HL-60 (cell line): ENCODE results near the gene MYCBPAP.

Experiments
- DNase-seq, 2 experiments: peaks; one replicate each; pipeline ENCODE4 v3.0.0-alpha.2; 2010 to 2020; ENCODE audit warnings: low read depth in 1 of 2, low spot score in 1 of 2
- H3K27ac ChIP-seq: fragments of 250-450 bp; sonication (Bioruptor Pico); replicated peaks from 2 replicates; pipeline ENCODE4 v1.5.1; 2020; ENCODE audit warnings: mild to moderate bottlenecking, moderate library complexity
- H3K27me3 ChIP-seq: fragments of 250-450 bp; sonication (Bioruptor Pico); 2 replicates; pipeline ENCODE4 v1.5.1; 2021; ENCODE audit warnings: mild to moderate bottlenecking, moderate library complexity; ENCODE audit not compliant: insufficient read depth, poor library complexity, severe bottlenecking
- H3K4me3 ChIP-seq: replicated peaks from 2 replicates; pipeline ENCODE4 v1.5.1; 2011; ENCODE audit warnings: mild to moderate bottlenecking, control low read depth, low read length; ENCODE audit not compliant: insufficient read depth
- CTCF ChIP-seq: IDR thresholded peaks from one replicate; pipeline ENCODE4 v1.5.1; 2011; ENCODE audit warnings: low read length, control low read depth, inconsistent platforms; ENCODE audit not compliant: insufficient read depth
- GABPA ChIP-seq: IDR thresholded peaks from 2 replicates; pipeline ENCODE4 v1.6.1; 2012; ENCODE audit warnings: low read depth
- POLR2AphosphoS5 ChIP-seq: IDR thresholded peaks from 2 replicates; pipeline ENCODE4 v1.6.1; 2012; ENCODE audit warnings: low read depth
- REST ChIP-seq: IDR thresholded peaks from 2 replicates; pipeline ENCODE4 v1.6.1; 2012; ENCODE audit warnings: low read depth; ENCODE audit not compliant: insufficient replicate concordance
- SPI1 ChIP-seq: IDR thresholded peaks from 2 replicates; pipeline ENCODE4 v1.6.1; 2012; ENCODE audit warnings: low read depth, mild to moderate bottlenecking, borderline replicate concordance

Gene MYCBPAP

GRCh38 chr17:50541716-50542688 is 33.8 kb downstream of the MYCBPAP start:
- Histone ChIP-seq H3K27ac (no peak overlapping the region), H3K4me3 (peak overlapping the region; percentile 60), H3K27me3 (peaks cover 3% of the 10 kb centered on the region)
- peak; percentile 65 to 66 for DNase-seq
- no peak for TF ChIP-seq POLR2AphosphoS5
- no peak for TF ChIP-seq GABPA
- peak; percentile 23 for TF ChIP-seq CTCF
- no peak for TF ChIP-seq SPI1

GRCh38 chr17:50542795-50543774 is 34.8 kb downstream of the MYCBPAP start:
- DNase-seq, result no peak
- no peak overlapping the region for H3K4me3 ChIP-seq
- H3K27ac ChIP-seq, result no peak overlapping the region
- peaks cover 3% of the 10 kb centered on the region for H3K27me3 ChIP-seq
- TF ChIP-seq CTCF (no peak), GABPA (no peak), POLR2AphosphoS5 (no peak), REST (no peak), SPI1 (no peak)

- Histone ChIP-seq H3K27me3 (peaks cover 3% of the 10 kb centered on the region), H3K27ac (no peak overlapping the region), H3K4me3 (no peak overlapping the region)
- DNase-seq, result no peak
- no peak for TF ChIP-seq REST
- no peak for TF ChIP-seq POLR2AphosphoS5
- no peak for TF ChIP-seq SPI1
- no peak for TF ChIP-seq CTCF
- TF ChIP-seq GABPA, result no peak
Measured at GRCh38 chr17:50544516-50544915, 36.3 kb downstream of the MYCBPAP start.
